Nephron (organoid): ENCODE measurements around the gene SLC5A12.

Experiments
- H3K27ac Mint-ChIP-seq, 3 experiments: 2 replicates each; pipeline ENCODE4 v1.8.0; 2020; ENCODE audit warnings: mixed read lengths in 3 of 3, mild to moderate bottlenecking in 2 of 3, moderate library complexity in 1 of 3
- H3K27me3 Mint-ChIP-seq: 2 replicates; pipeline ENCODE4 v1.8.0; 2021; ENCODE audit warnings: low read depth, mild to moderate bottlenecking, moderate library complexity, mixed read lengths
- H3K36me3 Mint-ChIP-seq: 2 replicates; pipeline ENCODE4 v1.8.0; 2020; ENCODE audit warnings: low read depth, mixed read lengths
- H3K4me1 Mint-ChIP-seq: 2 replicates; pipeline ENCODE4 v1.8.0; 2020; ENCODE audit warnings: mixed read lengths
- H3K4me3 Mint-ChIP-seq, 3 experiments: 2 replicates each; pipeline ENCODE4 v1.8.0; 2020; ENCODE audit warnings: mild to moderate bottlenecking in 3 of 3, mixed read lengths in 3 of 3, moderate library complexity in 2 of 3
- H3K9me3 Mint-ChIP-seq: 2 replicates; pipeline ENCODE4 v1.8.0; 2020; ENCODE audit warnings: mixed read lengths
- TF ChIP-seq, protein P1 (sequence below), 3 experiments: fragments of 200-600 bp; sonication (generic); IDR thresholded peaks; one replicate each; pipeline ENCODE4 v1.5.0; 2021; ENCODE audit warnings: antibody characterized with exemption in 3 of 3; ENCODE audit not compliant: unreplicated experiment in 3 of 3

The SLC5A12 gene

DNA sequence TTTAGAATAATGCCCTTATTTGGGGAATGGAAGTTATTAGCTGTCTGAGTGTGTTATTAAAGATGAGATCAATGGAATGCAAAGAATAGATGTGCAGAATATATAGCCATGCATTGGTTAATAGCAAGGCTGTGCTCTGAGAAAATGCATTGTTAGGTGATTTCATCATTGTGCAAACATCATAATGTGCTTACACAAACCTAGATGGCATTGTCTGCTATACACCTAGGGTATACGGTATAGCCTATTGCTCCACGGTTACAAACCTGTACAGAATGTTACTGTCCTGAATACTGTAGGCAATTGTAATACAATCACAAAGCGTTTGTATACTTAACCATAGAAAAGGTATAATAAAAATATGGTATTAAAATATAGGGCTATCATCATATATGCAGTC lies 25.5 kb downstream of the SLC5A12 start:
- Mint-ChIP-seq H3K9me3 (no peaks in the 10 kb centered on the region), H3K36me3 (no peaks in the 10 kb centered on the region), H3K27ac (no peak overlapping the region), H3K27me3 (no peaks in the 10 kb centered on the region), H3K4me3 (no peak overlapping the region), H3K4me1 (peaks cover 8% of the 10 kb centered on the region)
- TF ChIP-seq, protein P1, sequence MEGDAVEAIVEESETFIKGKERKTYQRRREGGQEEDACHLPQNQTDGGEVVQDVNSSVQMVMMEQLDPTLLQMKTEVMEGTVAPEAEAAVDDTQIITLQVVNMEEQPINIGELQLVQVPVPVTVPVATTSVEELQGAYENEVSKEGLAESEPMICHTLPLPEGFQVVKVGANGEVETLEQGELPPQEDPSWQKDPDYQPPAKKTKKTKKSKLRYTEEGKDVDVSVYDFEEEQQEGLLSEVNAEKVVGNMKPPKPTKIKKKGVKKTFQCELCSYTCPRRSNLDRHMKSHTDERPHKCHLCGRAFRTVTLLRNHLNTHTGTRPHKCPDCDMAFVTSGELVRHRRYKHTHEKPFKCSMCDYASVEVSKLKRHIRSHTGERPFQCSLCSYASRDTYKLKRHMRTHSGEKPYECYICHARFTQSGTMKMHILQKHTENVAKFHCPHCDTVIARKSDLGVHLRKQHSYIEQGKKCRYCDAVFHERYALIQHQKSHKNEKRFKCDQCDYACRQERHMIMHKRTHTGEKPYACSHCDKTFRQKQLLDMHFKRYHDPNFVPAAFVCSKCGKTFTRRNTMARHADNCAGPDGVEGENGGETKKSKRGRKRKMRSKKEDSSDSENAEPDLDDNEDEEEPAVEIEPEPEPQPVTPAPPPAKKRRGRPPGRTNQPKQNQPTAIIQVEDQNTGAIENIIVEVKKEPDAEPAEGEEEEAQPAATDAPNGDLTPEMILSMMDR (IDR thresholded peaks at IDR 0.05; ENCODE audit: unreplicated experiment in 3 of 3), result no peak

DNA sequence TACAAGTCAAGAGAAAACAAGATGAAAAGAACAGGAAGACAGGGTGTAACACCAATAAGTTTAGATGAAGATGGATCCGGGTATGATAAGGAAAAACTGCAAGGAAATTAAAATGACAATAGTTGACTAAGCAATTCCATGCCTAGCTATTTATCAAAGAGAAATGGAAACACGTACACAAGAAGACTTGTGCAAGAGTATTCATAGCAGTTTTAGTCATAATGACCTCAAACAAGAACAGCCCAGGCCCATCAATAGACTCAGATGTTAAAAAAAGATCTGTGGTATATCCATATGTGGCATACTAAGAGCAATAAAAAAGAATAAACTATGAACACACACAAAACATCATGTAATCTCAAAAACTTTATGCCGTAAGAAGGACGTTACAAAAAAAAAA lies 33.2 kb downstream of the SLC5A12 start:
- Mint-ChIP-seq H3K27me3 (no peaks in the 10 kb centered on the region), H3K9me3 (no peaks in the 10 kb centered on the region), H3K36me3 (no peaks in the 10 kb centered on the region), H3K27ac (no peak overlapping the region), H3K4me3 (no peak overlapping the region), H3K4me1 (no peaks in the 10 kb centered on the region)
- TF ChIP-seq, protein P1 (IDR thresholded peaks at IDR 0.05; ENCODE audit: unreplicated experiment in 3 of 3), result no peak

DNA sequence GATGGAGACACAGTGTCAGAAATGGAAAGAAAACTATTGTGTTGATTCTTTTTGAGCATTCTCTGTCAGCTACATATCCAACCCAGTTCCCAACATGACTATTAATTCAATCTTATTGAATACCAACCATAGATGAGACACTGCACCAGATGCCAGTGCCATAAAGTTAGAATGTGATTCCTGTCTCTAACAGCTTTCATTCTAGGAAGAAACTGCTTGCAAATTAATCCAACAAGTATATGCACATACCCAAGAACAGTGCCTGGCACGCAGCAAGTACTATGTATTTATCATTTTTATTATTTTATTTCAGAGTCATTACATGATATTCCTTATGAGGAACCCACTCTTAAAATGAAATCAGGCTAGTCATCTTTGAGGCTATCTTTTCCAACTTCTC lies 34.5 kb downstream of the SLC5A12 start:
- TF ChIP-seq, protein P1 (IDR thresholded peaks at IDR 0.05; ENCODE audit: unreplicated experiment in 3 of 3), result no peak
- no peaks in the 10 kb centered on the region for H3K9me3 Mint-ChIP-seq
- H3K36me3 Mint-ChIP-seq, result no peaks in the 10 kb centered on the region
- no peak overlapping the region for H3K4me3 Mint-ChIP-seq
- H3K27ac Mint-ChIP-seq, result no peak overlapping the region
- no peaks in the 10 kb centered on the region for H3K27me3 Mint-ChIP-seq
- H3K4me1 Mint-ChIP-seq, result no peaks in the 10 kb centered on the region

DNA sequence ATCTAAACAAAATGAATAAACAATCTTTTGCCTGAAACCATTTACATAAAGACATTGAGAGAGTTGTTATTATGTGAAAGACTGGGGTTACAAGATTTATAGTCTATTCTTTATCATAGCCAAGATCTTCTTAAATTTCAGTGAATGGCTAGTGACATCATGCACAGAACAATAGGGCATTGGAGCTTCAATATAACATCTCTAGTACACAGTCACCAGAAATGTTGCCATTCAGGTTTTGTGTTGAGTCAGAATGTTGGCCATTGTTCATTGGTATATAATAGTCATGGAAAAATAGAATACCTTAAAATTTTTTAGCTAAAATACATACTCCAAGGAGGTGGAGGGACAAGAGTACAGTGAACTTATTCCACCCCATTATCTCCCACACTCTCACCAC lies 44.3 kb downstream of the SLC5A12 start:
- no peaks in the 10 kb centered on the region for H3K4me1 Mint-ChIP-seq
- H3K27ac Mint-ChIP-seq, result no peak overlapping the region
- TF ChIP-seq, protein P1 (IDR thresholded peaks at IDR 0.05; ENCODE audit: unreplicated experiment in 3 of 3), result no peak
- no peak overlapping the region for H3K4me3 Mint-ChIP-seq
- H3K9me3 Mint-ChIP-seq, result no peaks in the 10 kb centered on the region
- H3K27me3 Mint-ChIP-seq, result no peaks in the 10 kb centered on the region
- no peaks in the 10 kb centered on the region for H3K36me3 Mint-ChIP-seq

DNA sequence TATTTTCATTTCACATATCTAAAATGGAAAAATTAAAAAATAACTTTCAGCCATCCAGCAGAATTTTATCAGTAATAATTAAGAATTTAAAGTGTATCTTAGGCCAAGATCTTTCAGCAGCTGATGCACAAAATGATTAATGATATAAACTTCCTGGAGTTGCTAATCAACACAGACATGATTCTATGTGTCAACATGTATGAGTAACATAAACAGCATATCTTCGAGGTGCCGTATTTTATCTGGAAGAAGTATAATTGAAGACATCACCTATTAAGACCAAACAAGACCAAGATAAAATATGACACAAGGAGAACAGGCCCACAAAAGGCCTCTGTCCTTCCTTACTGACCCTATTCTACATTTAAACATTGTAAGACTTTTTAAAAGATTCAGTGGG lies 45.2 kb downstream of the SLC5A12 start:
- no peaks in the 10 kb centered on the region for H3K4me1 Mint-ChIP-seq
- H3K27me3 Mint-ChIP-seq, result no peaks in the 10 kb centered on the region
- H3K4me3 Mint-ChIP-seq, result no peak overlapping the region
- TF ChIP-seq, protein P1 (IDR thresholded peaks at IDR 0.05; ENCODE audit: unreplicated experiment in 3 of 3), result no peak
- no peak overlapping the region for H3K27ac Mint-ChIP-seq
- no peaks in the 10 kb centered on the region for H3K9me3 Mint-ChIP-seq
- H3K36me3 Mint-ChIP-seq, result no peaks in the 10 kb centered on the region

DNA sequence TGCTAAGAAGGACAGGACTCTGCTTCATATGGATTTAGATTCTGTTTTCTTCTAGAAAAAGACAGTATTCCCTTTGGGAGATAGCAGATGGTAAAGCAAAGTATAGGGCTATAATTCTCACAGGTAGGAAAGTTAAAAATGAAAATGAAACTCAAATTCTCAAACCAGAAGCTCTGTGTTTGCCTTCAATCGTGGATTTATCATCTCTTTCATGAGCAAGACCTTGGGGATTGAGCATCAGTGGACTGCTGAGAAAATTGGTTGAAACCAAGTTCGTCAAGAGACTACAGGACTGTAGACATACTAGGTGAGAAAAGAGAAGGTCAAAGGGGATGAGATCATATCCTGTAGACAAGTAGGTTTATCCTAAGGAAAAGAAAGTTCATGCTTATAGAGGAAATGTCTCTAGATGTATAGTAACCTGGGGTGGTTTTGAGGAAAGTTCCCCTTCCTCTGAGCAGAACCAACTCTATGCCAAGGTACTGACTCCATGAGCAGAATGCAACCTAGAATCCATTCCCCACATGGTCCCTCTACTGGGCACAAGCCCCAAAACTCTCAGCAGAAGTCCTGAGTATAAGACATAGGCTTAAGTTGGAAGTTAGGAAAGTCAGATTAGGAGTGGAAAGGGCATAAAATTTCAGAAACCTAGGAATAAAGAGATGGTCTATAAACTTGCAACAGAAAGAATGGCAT lies 46.5 kb downstream of the SLC5A12 start:
- TF ChIP-seq, protein P1 (IDR thresholded peaks at IDR 0.05; ENCODE audit: unreplicated experiment in 3 of 3), result no peak
- Mint-ChIP-seq H3K4me1 (no peaks in the 10 kb centered on the region), H3K9me3 (no peaks in the 10 kb centered on the region), H3K27me3 (no peaks in the 10 kb centered on the region), H3K36me3 (no peaks in the 10 kb centered on the region), H3K27ac (no peak overlapping the region), H3K4me3 (no peak overlapping the region)
